Parathyroid adenoma (tissue), 2 donors: ENCODE data around the gene FLNB.
A peak's percentile ranks its signal among the peaks of the same experiment; 100 is the strongest.

ENCODE experiments used
- H2AFZ ChIP-seq: fragments of 300-600 bp; sonication (generic); one replicate; pipeline ENCODE4 v1.7.0; 2017; ENCODE audit warnings: antibody characterized with exemption, mild to moderate bottlenecking
- H3K27ac ChIP-seq: fragments of 300-600 bp; sonication (generic); one replicate; pipeline ENCODE4 v1.7.0; 2017
- H3K27me3 ChIP-seq: fragments of 300-600 bp; sonication (generic); one replicate; pipeline ENCODE4 v1.7.0; 2017; ENCODE audit warnings: low read length; ENCODE audit not compliant: control insufficient read depth, insufficient read depth
- H3K36me3 ChIP-seq: fragments of 300-600 bp; sonication (generic); one replicate; pipeline ENCODE4 v1.7.0; 2017; ENCODE audit warnings: low read length; ENCODE audit not compliant: control insufficient read depth, insufficient read depth
- H3K4me1 ChIP-seq: fragments of 300-600 bp; sonication (generic); one replicate; pipeline ENCODE4 v1.7.0; 2017; ENCODE audit warnings: control low read depth
- H3K4me2 ChIP-seq: fragments of 300-600 bp; sonication (generic); one replicate; pipeline ENCODE4 v1.7.0; 2017; ENCODE audit warnings: low read length
- H3K4me3 ChIP-seq: fragments of 300-600 bp; sonication (generic); one replicate; pipeline ENCODE4 v1.7.0; 2017; ENCODE audit warnings: low read depth, low read length
- H3K79me2 ChIP-seq: fragments of 300-600 bp; sonication (generic); one replicate; pipeline ENCODE4 v1.7.0; 2017; ENCODE audit warnings: control low read depth
- H3K9ac ChIP-seq: fragments of 300-600 bp; sonication (generic); one replicate; pipeline ENCODE4 v1.7.0; 2017; ENCODE audit warnings: mild to moderate bottlenecking
- H3K9me3 ChIP-seq: fragments of 300-600 bp; sonication (generic); one replicate; pipeline ENCODE4 v1.7.0; 2017; ENCODE audit warnings: low read length; ENCODE audit not compliant: control insufficient read depth
- TF ChIP-seq, protein P1 (sequence below): fragments of 300-600 bp; sonication (generic); IDR thresholded peaks from one replicate; pipeline ENCODE4 v1.7.0; 2017; ENCODE audit warnings: antibody characterized with exemption, mild to moderate bottlenecking
- donor health status: primary hyperparathyroidism.

The FLNB gene

DNA sequence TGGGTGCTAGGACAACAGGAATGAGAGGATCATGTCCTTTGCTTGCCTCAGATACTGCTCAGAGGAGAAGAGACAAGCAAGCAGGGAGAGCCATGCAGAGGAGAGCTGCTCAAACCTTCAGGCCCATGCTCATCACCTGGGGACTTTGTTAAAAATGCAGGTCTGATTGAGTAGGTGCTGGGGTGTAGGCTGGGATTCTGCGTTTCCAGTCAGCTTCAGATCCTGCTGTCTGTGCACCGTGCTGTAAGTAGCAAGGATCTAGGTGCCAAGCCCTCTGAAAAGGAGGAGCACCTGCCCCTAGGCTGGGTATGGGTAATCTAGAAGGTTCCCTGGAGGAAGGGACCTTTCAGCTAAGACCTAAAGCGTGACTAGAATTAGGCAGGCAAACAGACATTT, 7.3 kb downstream of the FLNB start:
- H3K4me3 ChIP-seq: no peak overlapping the region
- TF ChIP-seq, protein P1, sequence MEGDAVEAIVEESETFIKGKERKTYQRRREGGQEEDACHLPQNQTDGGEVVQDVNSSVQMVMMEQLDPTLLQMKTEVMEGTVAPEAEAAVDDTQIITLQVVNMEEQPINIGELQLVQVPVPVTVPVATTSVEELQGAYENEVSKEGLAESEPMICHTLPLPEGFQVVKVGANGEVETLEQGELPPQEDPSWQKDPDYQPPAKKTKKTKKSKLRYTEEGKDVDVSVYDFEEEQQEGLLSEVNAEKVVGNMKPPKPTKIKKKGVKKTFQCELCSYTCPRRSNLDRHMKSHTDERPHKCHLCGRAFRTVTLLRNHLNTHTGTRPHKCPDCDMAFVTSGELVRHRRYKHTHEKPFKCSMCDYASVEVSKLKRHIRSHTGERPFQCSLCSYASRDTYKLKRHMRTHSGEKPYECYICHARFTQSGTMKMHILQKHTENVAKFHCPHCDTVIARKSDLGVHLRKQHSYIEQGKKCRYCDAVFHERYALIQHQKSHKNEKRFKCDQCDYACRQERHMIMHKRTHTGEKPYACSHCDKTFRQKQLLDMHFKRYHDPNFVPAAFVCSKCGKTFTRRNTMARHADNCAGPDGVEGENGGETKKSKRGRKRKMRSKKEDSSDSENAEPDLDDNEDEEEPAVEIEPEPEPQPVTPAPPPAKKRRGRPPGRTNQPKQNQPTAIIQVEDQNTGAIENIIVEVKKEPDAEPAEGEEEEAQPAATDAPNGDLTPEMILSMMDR: no peak
- H3K4me2 ChIP-seq: no peak overlapping the region
- H3K79me2 ChIP-seq: peaks cover 23% of the 10 kb centered on the region
- no peaks in the 10 kb centered on the region for H3K36me3 ChIP-seq
- no peak overlapping the region for H3K27ac ChIP-seq
- H2AFZ ChIP-seq: no peak overlapping the region
- no peaks in the 10 kb centered on the region for H3K4me1 ChIP-seq
- H3K9me3 ChIP-seq: no peaks in the 10 kb centered on the region
- H3K9ac ChIP-seq: no peak overlapping the region
- no peaks in the 10 kb centered on the region for H3K27me3 ChIP-seq

DNA sequence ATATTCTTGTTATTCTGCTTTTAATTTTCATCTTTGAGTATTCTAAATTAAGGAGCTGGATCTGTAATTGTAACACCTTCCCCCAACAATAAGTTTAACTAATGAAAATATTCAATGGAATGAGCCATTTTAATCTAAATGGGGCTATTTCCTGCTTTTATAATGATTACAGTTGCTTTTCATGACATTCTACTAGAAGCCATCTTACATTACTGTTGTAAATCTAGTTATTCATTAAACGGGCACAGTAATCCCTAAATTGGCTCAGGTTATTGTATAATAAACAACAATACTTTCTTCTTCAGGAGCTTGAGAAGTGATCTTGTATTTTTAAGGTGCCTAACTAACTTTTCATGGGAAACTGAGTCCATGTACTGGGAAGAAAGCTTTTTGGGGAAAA, 8.5 kb downstream of the FLNB start:
- no peak overlapping the region for H3K4me3 ChIP-seq
- H3K4me1 ChIP-seq: peaks cover 6% of the 10 kb centered on the region
- no peaks in the 10 kb centered on the region for H3K36me3 ChIP-seq
- H2AFZ ChIP-seq: no peak overlapping the region
- no peak overlapping the region for H3K4me2 ChIP-seq
- no peak overlapping the region for H3K9ac ChIP-seq
- TF ChIP-seq, protein P1: no peak
- peaks cover 13% of the 10 kb centered on the region for H3K79me2 ChIP-seq
- no peaks in the 10 kb centered on the region for H3K27me3 ChIP-seq
- H3K27ac ChIP-seq: no peak overlapping the region
- no peaks in the 10 kb centered on the region for H3K9me3 ChIP-seq

DNA sequence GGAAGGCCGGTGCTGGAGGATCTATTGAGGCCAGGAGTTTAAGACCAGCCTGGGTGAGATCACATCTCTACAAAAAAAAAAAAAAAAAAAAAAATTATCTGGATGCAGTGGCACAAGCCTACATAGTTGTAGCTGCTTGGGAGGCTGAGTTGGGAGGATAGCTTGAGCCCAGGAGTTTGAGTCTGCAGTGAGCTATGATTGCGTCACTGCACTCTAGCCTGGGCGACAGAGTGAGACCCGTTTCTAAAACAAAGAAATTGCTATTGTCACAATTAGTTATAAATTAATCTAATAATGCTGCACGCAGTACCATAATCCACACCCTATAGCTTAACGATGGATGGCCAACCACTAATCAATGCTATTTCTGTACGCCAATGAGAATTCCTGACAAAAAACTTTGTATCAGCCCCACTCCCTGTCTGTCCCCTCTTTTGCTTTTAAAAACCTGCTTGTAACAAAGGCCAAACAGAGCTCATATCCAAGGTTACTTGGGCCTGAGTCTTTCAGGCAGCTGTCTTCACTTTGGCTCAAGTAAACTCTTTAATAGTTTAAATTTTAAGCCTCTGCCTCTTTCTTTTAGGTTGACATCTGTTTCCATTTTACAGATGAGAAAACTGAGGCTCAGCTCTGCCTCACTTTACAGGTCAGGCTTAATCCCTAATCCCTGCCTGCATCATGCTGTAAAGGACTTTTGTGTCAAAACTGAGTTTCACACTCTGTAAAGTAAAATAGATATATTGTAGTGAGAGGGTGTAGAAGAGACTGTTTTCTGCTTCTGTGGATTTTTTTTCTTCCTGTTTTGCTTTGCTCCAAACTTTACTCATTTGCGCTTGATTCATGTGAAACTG, 10.9 kb downstream of the FLNB start:
- Histone ChIP-seq H3K4me3 (no peak overlapping the region), H3K9me3 (no peaks in the 10 kb centered on the region), H2AFZ (no peak overlapping the region), H3K9ac (no peak overlapping the region), H3K36me3 (no peaks in the 10 kb centered on the region), H3K27ac (no peak overlapping the region), H3K27me3 (no peaks in the 10 kb centered on the region), H3K79me2 (peaks cover 8% of the 10 kb centered on the region), H3K4me1 (peaks cover 11% of the 10 kb centered on the region), H3K4me2 (no peak overlapping the region)
- TF ChIP-seq, protein P1: no peak

DNA sequence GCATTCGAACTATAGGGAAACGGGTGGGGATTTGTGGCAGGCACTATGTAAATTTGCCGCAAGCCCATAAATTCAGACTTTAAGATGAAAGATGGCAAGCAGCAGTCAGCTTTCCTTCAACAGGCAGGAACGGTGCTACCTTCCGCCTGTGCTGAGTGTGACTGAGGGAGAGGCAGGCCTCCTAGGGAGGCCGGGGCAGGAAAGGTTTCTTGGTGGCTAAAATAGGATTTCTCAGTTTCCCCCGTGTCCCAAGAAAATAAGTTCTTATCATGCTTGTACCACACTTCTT, 12.5 kb downstream of the FLNB start:
- H3K36me3 ChIP-seq: no peaks in the 10 kb centered on the region
- H3K4me1 ChIP-seq: peaks cover 16% of the 10 kb centered on the region
- H2AFZ ChIP-seq: no peak overlapping the region
- H3K9me3 ChIP-seq: no peaks in the 10 kb centered on the region
- no peak overlapping the region for H3K4me3 ChIP-seq
- TF ChIP-seq, protein P1: no peak
- peak overlapping the region; percentile 7 for H3K27ac ChIP-seq
- no peak overlapping the region for H3K4me2 ChIP-seq
- H3K9ac ChIP-seq: no peak overlapping the region
- peaks cover 9% of the 10 kb centered on the region for H3K79me2 ChIP-seq
- no peaks in the 10 kb centered on the region for H3K27me3 ChIP-seq
